ENCODE results near the gene GLIS1. TPM values are rescaled to one million over a fixed set of nuclear protein-coding genes. Genes with fewer than 3 reads are reported as not detected.

Gene GLIS1
- total and polyA plus RNA-seq, 2 experiments from 2014 or later, result 0.26 to 0.31 TPM

- Histone ChIP-seq H3K4me3 (no peak overlapping the region), H3K79me2 (replicated peaks; ENCODE audit: insufficient read depth) (no peaks in the 10 kb centered on the region), H3K4me1 (ENCODE audit: insufficient read depth) (peaks cover 5% of the 10 kb centered on the region; the same call in 1 of the 2 replicates), H3K27me3 (ENCODE audit: insufficient read depth) (no peaks in the 10 kb centered on the region), H3K36me3 (ENCODE audit: insufficient read depth) (no peaks in the 10 kb centered on the region), H3K9me2 (ENCODE audit: insufficient read depth) (no peaks in the 10 kb centered on the region), H4K20me1 (replicated peaks; ENCODE audit: insufficient read depth) (no peaks in the 10 kb centered on the region), H2AFZ (no peak overlapping the region), H3F3A (replicated peaks; ENCODE audit: low read depth) (no peaks in the 10 kb centered on the region), H3K27ac (ENCODE audit: low read depth) (no peak overlapping the region), H3K4me2 (no peak overlapping the region)
- ATAC-seq (no peak), DNase-seq (ENCODE audit: low spot score) (no peak)
- Mint-ChIP-seq H3K27me3 (ENCODE audit: insufficient read depth, low read depth, poor library complexity) (peaks cover 13% of the 10 kb centered on the region), H3K27ac (no peak overlapping the region), H3K36me3 (ENCODE audit: low read depth) (no peaks in the 10 kb centered on the region; the same call in 2 of the 3 replicates), H3K4me3 (no peak overlapping the region), H3K9me3 (no peaks in the 10 kb centered on the region; the same call in 2 of the 3 replicates), H3K4me1 (peaks cover 29% of the 10 kb centered on the region)
- TF ChIP-seq POLR2AphosphoS5 (IDR thresholded peaks at IDR 0.05; ENCODE audit: low read depth), result no peak
- TF ChIP-seq, protein P1, sequence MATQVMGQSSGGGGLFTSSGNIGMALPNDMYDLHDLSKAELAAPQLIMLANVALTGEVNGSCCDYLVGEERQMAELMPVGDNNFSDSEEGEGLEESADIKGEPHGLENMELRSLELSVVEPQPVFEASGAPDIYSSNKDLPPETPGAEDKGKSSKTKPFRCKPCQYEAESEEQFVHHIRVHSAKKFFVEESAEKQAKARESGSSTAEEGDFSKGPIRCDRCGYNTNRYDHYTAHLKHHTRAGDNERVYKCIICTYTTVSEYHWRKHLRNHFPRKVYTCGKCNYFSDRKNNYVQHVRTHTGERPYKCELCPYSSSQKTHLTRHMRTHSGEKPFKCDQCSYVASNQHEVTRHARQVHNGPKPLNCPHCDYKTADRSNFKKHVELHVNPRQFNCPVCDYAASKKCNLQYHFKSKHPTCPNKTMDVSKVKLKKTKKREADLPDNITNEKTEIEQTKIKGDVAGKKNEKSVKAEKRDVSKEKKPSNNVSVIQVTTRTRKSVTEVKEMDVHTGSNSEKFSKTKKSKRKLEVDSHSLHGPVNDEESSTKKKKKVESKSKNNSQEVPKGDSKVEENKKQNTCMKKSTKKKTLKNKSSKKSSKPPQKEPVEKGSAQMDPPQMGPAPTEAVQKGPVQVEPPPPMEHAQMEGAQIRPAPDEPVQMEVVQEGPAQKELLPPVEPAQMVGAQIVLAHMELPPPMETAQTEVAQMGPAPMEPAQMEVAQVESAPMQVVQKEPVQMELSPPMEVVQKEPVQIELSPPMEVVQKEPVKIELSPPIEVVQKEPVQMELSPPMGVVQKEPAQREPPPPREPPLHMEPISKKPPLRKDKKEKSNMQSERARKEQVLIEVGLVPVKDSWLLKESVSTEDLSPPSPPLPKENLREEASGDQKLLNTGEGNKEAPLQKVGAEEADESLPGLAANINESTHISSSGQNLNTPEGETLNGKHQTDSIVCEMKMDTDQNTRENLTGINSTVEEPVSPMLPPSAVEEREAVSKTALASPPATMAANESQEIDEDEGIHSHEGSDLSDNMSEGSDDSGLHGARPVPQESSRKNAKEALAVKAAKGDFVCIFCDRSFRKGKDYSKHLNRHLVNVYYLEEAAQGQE (IDR thresholded peaks at IDR 0.05; ENCODE audit: unreplicated experiment), result no peak
- no peak for TF ChIP-seq ZNF331 (CRISPR knock-in tag; IDR thresholded peaks at IDR 0.05; ENCODE audit: low read depth)
- TF ChIP-seq JUNB (IDR thresholded peaks at IDR 0.05; ENCODE audit: unreplicated experiment), result no peak
- TF ChIP-seq CTCF (conservative IDR thresholded peaks at IDR 0.05; ENCODE audit: low read depth in 2 of 2), result no peak
- TF ChIP-seq ZNF462 (CRISPR knock-in tag; IDR thresholded peaks at IDR 0.05), result no peak
- TF ChIP-seq ETS1 (IDR thresholded peaks at IDR 0.05), result no peak
- no peak for TF ChIP-seq CREB1 (CRISPR knock-in tag; IDR thresholded peaks at IDR 0.05; ENCODE audit: low read depth)
- TF ChIP-seq ZNF114 (CRISPR knock-in tag; IDR thresholded peaks at IDR 0.05), result no peak
- TF ChIP-seq NANOG (IDR thresholded peaks at IDR 0.05; ENCODE audit: borderline replicate concordance), result no peak
- TF ChIP-seq EZH2 (IDR thresholded peaks at IDR 0.05; ENCODE audit: low read depth, unreplicated experiment), result no peak
- TF ChIP-seq EZH2phosphoT487 (IDR thresholded peaks at IDR 0.05; ENCODE audit: unreplicated experiment), result no peak
- TF ChIP-seq STAT1 (IDR thresholded peaks at IDR 0.05; ENCODE audit: unreplicated experiment), result no peak
Observed at GRCh38 chr1:53505401-53505800, 233.6 kb downstream of the GLIS1 start.

Data from GM23338 (cell line).